Brain pericyte (primary cell): ENCODE measurements around the gene SLC6A1.

Source experiments
- DNase-seq: peaks from one replicate; pipeline ENCODE4 v3.0.0-alpha.2; 2012; ENCODE audit warnings: low read depth, low spot score

Gene SLC6A1

DNA sequence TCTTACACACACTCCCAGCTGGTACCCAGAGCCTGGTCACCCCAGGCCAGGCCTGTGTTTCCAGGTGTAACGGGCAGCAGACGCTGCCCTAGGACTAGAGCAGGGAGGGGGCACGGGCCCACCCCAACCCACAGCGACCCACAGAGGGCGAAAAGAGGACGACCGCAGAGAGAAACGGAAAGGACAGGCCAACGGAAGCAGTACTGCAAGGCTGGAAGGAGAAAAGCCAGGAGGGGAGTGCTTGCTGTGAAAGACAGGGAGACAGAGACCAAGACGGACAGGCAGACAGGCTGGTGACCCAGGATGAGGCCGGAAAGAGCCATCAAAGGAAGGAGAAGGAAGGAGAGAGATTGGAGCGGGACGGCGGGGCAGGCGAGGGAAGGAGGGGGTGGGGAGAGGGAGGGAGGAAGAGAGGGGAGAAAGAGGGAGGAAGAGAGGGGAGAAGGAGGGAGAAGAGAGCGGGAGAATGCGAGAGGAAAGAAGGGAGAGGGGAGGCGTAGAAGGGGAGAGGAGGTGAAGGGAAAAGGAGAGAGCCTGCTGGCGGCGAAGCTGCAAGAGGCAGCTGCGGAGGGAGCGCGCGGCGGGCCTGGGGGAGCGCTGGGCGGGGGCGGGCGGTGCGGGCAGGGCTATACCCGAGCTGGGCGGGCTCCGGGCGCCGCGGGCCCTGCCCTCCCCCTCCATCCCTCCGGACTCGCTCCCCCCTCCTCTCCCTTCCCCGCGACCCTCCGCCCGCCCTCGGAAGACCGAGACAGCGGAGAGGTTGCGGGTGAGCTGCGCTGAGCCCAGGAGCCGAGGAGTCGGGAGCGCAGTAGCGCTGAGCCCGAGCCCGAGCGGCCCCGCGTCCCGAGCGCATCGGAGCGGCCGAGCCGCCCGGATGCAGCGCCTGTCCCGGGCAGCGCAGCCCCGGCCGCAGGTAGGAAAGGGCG lies at the start of gene SLC6A1:
SLC6A1 (plus strand) TSS at position 732 of the 926 bp plus-strand sequence. CDS start 24,464 bp downstream, outside the sequence.
- DNase-seq, result no peak

DNA sequence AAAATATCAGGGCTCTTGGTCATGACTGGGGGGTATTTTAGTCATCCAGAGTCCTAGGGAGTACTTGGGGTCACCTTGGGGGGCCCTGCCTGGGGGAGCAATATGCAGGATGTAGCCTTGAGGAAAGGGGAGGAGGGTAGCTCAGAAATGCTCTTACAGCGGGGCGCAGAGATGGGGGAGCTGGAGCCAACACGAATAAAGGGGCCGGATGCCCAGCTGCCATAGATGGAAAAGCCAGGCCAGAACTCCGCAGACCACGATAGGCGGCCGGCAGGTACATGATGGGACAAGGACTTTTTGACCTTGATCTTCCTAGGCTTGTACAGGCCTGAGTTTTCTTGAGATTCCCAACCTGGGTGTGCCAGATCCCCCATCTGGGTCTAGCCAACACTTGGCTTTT lies 47.7 kb upstream of the SLC6A1 start:
- DNase-seq, result no peak

DNA sequence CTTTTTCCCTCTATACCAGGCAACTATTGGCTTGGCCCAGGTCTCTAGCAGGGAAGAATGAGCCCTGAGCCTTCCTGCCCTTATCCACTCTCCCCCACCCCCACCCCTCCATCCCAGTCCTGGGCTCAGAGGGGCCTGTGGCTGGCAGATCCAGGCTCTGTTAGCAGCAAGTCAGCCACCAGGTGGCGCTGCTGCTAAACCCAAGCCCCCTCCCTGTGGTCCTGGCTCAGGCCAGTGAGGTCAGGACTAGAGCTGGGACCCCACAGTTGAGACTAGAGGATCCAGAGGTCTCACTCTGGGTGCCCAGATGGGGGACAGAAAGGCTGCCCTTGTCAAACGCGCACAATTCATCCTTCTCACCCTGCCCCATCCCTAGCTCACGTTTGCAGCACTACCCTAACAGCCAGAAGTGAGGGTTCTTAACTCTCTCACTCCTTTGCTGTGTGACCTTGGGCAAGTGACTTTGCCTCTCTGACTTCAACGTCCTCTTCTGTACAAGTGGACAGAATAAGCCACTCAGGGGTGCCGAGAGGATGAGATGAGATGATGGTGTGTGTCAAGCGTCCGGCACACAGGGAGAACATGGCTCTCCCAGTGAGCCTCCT lies 46.8 kb upstream of the SLC6A1 start:
- DNase-seq, result no peak

DNA sequence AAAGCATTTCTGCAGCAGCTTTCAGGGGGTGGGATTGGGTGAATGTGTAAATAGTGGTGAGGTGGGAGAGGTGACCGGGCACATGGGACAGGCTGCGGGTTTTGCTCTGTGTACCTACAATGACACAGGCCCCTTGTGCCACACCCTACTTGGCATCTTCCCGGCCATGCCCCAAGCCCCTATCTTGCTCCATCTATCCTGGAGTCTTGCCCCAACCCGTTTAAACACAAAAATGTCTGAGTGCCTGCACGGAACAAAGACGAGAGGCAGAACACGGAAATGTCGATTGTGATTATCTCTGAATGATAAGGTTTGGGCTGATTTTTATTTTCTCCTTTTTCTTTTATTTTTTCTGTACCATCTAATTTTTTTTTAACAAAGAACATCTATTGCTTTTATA lies 46.0 kb upstream of the SLC6A1 start:
- no peak for DNase-seq

DNA sequence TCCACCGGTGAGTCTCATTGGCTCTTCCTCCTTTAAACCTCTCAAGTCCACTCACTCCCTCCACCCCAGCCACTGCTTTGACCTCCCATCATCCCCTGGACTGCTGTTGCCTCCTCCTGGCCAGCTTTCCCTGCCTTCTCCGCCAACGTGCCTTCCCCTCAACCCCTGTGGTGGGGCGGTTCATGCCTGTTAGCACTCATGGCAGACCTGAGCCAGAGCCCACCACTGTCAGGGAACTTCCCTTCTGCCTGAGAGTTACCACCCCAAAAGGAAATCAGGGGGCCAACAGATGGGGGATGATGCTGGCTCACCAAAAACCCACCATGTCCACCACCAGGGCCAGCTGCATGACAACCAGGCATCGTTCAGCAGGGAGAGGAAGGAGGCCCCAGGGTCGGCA lies 44.2 kb upstream of the SLC6A1 start:
- no peak for DNase-seq

DNA sequence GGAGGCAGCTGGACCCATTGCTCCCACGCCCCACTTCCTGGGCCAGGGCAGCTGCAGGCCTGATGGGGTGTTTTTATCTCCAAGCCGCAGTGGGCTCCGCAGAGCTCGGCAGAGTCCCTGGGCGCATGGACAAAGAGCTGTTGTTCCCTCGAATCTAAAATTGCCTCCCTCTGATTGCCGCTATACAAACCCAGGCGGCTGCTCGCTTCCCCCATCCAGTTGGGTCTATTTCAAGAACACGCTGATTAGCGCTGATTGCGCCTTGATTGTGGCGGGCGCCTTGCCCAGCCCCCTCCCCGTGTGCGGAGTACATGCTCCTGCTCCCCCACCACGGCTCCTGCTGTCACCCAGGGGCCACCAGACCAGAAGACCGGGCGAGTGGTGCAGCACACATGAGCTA lies 43.4 kb upstream of the SLC6A1 start:
- no peak for DNase-seq

DNA sequence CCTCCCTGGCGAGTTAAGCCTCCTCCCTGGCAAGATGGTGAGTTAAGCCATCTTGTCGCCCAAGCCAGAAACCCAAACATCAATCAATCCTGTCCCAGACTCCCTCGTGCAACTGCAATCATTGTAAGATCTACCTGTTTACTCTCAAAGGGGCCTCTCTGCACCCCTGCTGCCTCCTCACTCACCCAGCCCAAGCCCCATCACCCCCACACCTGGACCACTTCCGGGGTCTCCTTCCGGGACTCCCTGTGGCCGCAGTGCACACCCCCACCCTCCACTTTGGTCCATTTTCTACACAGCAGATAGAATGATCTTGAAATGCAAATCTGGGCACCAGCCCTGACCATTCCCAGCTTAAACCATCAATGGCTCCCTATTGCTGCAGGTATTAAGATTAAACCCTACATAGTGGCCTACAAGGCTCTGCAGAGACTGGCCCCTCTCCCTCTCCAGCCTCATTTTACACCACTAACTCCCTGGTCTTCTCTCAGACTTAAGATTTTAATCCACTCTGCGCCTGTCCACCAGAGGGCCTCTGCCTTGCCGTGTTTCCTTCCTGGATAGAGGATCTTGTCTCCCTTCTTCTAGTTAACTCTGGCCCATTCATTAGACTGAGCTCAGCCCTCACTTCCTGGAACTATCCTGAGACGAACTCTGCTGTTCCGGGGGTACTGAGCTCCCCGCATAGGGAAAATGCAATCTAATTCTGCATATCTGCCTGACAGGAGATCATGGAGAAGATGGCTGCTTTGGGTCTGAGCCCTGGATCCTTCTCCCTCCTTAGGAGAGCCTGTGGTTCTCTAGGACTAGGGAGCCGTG lies 41.9 kb upstream of the SLC6A1 start:
- no peak for DNase-seq

DNA sequence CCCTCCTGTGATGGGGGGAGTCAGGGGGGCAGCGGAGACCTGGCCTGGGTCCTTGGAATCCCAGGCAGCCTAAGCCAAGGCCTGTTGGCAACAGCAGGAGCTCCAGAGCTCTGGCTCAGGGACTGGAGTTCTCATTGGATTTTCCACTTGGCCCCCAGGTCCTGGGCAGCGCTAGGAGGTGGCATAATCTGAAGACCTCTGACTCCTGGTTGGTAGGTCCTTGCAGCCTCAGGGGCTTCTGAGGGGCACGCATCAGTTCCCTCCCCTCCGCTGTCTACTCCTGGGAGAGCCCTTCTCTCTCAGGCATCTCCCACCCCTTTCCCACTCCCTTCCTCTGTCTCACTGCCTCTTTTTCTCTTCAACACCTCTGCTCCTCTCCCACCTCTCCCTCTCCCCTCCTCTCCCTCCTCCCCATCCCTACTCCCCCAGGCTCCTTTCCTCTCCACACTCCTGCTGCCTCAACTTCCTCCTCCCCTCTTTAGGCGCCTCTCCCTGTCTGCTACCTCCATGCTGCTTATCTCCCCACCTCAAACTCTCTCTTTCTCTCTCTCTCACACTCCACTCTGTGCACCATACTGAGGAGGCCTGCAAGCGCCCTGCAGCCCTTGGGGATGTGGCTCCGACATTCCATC lies 41.1 kb upstream of the SLC6A1 start:
- DNase-seq, result no peak

DNA sequence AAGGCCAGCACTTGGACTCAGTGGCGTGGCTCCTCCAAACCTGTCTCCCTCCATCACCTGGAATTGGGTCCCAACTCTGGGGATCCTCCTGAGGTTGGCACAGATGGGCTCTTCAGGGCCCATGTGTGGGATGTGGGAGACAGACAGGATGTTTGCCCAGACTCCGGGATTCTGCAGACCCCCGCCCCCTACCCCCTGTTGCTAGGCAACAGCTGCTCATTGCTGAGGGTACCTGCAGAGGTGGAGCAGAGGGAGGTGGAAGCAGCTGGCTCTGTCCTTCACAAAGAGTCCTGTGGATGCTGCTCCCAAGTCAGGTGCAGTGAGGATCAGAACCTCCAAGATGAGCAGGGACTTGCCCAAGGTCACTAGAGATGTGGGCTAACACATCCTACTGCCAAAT lies 40.0 kb upstream of the SLC6A1 start:
- no peak for DNase-seq

DNA sequence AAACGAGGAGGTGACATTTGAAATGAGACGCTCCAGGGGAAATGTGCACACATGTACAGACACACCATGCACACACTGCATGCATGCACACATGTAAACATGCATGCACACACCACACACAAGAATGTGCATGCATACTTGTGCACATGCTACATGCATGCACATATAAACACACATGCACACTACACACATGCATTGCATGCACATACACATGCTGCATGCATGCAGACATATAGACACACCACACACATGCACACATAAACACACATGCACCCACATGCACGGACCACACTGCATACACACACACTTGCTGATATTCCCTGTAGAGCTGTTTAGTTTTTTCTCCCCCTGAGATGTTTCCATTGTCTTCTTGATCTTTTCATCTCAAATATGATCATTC lies 37.8 kb upstream of the SLC6A1 start:
- DNase-seq, result no peak

DNA sequence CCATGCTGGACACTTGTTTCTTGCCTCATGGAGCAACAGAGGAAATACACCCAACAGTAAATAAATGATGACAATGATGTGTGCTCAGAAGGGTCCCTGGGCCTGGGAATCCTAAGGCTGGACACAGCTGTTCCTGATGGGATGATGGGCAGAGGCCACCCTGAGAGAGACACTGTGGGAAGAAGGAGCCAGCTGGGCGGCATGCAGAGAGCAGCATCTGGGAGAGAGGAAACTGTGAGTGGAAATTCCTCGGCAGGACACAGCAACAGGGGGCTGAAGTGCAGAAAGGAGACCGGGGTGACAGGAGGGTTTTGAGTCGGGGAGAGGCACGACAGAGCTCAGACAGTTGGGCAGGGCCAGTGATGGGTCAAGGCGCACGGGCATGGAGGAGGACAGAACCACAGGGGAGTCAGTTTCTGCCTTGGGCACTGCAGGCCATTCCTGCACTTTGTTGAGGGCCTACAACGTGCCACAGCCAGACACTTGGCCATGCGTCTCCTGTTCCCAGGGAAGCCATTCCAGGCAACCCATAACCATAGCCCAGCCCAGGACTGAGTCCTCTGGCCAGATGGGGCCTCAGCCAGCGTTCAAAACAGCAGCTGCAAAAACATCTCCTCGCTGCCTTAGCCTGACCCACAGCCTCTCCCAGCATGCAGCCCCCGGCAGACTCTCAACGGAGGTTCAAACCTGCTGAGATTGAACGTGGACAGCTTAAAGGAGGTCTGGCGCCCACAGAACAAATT lies 36.7 kb upstream of the SLC6A1 start:
- DNase-seq, result peak; percentile 91

DNA sequence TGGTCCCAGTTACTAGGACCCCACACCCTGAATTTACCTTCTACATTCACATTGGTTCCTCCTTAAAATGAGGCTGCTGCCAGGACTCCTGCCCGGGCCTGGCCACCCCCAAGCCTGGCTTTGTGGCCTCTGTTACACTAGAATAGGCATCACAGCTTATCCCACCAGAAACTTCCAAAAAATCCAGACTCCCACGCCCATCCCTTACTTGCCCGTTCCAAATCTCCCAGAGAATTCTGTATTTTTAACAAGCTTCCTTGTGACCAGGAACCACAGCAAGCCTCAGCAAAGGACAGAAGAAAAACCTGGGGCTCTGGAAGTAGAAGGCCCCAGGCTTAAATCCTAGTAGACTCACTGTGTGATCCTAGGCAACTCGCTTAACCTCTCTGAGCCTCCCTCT lies 36.0 kb upstream of the SLC6A1 start:
- no peak for DNase-seq

DNA sequence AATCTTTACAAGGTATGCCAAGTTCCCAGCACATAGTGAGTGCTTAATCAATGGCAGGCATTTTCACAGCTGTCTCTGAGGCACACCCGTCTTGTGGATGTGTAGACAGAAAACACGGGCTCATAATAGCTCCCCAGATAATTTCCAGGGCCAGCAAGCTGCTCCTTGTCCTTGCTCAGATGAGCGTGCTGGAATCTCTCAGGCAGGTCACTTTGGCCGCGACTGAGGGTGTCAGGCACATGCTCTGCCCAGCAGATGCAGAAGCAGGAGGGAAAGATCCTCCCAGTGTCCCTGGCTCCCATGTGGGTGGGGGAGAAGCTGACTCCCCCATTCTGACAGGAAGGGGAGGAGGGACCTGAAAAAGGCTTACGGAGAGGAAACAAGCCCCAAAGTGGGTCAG lies 35.6 kb upstream of the SLC6A1 start:
- no peak for DNase-seq

DNA sequence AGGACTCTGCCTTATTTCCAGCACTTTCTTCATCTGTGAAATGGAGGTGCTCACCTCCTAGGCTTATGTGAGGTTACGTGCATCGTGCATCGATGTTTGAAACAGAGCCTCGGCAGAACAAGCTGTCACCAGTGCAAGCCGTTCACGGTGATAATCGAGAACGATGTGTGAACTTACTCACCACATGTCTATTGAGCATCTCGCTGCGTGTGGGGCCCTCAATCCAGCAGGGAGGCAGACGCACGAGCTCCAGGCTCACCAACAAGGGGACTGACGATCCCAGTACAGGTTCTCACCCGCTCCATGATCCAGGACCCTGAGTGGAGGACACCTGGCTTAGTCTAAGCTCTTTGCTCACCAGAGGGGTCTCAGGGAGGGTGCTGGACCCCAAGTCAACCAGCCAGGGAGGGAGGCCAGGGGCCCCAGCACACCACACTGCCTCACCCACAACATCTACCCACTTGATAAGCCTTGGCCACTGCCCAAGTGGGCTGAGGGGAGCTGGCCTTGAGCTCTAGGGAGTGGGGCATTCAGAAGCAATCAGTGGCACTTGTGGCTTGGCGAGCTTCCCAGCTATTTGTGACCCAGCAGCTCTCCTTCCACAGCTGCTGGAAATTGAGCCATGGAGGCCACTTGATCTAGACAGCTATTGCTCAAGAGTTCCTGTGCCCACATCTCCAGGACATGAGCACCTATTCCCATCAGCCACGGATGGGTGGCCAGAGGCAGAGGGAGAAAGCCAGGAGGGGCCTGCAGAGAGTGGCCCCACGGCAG lies 34.4 kb upstream of the SLC6A1 start:
- no peak for DNase-seq

DNA sequence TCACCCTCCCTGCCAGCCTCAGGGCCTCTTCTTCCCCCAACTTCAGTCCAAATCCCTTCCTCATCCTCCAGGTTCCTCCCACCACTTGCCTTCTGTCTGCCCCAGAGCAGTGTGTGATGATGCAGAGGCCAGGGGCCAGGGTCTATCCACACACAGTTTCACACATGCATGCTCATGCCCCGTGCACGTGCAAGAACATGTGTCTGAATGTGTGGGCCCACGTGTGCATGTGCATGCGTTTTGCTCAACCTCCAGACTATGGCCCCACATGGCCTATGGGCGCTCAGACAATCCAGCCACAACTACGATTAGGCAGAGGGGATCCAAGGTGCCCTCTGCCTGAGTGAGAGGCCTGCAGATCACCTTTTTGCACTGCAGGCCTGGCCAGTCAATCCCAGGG lies 32.3 kb upstream of the SLC6A1 start:
- no peak for DNase-seq

DNA sequence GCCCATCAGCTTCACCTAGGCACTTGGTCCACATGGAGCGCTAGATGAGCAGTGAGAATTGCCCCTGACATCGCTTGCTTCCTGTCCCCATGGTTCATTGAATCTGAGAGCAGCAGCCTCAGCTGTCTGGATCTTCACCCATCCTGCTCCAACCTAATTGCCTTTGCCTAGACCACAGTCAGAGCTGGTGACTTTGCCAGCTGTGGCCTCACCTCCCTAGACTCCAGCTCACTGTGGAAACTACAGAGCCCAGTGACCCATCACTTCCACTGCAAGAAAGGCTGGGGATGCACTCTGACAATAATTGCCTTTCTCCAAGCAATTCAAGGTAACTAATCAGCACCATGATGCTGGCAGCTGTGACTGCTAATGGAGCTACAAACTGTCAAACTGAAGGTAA lies 30.6 kb upstream of the SLC6A1 start:
- no peak for DNase-seq

DNA sequence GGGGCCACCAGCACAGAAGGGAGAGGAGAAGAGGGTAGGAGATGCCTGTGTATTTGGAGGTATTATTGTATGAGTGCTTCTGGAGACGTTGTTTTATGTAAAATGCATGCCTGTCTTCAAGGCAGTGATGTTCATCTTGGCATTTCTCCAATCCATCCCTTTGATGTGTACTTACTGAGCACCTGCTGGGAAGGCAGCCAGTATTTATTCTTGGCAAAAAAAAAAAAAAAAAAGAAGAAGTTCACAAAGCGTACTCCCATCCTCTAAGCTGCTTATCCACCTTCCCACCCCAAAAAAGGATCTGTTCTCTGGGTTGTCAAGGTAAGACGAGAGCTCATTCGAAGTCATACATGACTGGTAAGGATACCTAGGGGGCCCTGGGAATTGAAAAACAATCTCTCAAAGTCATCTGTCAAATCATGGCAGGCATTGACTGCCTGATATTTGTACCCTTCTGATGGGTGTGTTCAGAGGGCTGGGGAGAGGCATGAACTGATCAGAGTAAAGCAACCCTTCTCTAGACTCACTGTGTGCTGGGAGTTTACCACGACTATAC lies 30.0 kb upstream of the SLC6A1 start:
- DNase-seq, result no peak

DNA sequence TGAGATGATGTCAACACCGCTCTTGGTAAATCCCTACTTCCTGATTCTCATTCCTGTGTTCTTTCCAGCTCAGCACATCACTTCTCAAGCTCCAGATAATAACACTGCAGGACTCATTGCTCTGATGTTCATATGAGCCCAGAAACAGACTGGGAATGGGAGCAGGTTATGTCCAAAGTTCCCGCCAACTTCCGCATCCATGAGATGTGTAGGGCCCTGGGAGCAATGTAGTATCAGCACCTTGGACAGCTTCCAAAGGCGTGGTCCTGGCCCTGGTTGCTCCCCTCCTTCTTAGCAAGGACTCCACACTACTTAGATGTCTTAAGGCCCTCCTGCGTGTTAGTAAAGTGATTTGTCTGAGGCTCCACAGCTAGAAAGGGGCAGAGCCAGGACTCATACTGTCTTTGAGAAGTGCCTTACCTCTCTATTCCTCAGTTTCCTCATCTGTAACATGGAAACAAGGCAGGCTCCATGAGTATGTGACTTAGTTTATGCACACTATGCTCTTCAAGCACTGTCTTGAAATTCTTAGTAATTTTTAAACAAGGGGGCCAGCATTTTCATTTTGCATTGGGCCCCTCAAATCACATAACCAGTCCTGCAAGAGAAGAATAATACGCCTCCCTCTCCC lies 27.9 kb upstream of the SLC6A1 start:
- DNase-seq, result no peak

DNA sequence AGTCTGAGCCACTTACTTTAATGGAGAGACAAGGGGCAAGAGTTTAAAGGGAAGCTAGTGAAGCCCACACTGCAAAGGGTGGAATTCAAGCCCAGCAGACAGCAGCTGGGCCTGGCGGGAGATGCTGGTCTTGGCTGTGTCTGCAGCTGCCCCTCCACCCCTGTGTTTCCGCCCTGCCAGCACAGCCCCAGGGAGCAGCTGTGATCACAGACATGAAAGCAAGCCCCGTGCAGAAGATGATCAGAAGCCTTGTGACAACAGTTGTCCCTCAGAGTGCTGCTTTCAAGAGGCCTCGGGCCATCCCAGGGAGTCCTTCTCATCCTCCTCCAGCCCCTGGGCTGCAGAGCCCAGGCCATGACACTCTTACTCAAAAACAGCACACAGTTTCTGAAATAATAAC lies 24.1 kb upstream of the SLC6A1 start:
- DNase-seq, result peak; percentile 46
